HepG2 (cell line): ENCODE data around the gene PLD3.

ENCODE experiments used
- ATF2 ChIP-seq: sonication (generic); formaldehyde crosslinking; IDR thresholded peaks from 2 replicates; pipeline ENCODE4 v1.4.0; 2020; ENCODE audit warnings: missing genetic modification reagents
- ATF3 ChIP-seq: sonication (generic); formaldehyde crosslinking; IDR thresholded peaks from 2 replicates; pipeline ENCODE4 v1.4.0; 2020; ENCODE audit warnings: missing genetic modification reagents
- GLI4 ChIP-seq: sonication (generic); formaldehyde crosslinking; IDR thresholded peaks from 2 replicates; pipeline ENCODE4 v1.5.1; 2020; ENCODE audit warnings: missing genetic modification reagents, mild to moderate bottlenecking, moderate library complexity, borderline replicate concordance
- RAD21 ChIP-seq: fragments of 450-650 bp; formaldehyde crosslinking; IDR thresholded peaks from 2 replicates; pipeline ENCODE4 v1.5.0; 2020; ENCODE audit warnings: mild to moderate bottlenecking
- SRSF4 ChIP-seq: fragments of 200-400 bp; formaldehyde crosslinking; IDR thresholded peaks from one replicate; pipeline ENCODE4 v1.6.1; 2018; ENCODE audit warnings: mild to moderate bottlenecking, low read depth, low read length, moderate library complexity; ENCODE audit not compliant: poor library complexity, severe bottlenecking
- SRSF9 ChIP-seq: fragments of 200-400 bp; formaldehyde crosslinking; IDR thresholded peaks from 2 replicates; pipeline ENCODE4 v1.6.1; 2018; ENCODE audit warnings: borderline replicate concordance, mild to moderate bottlenecking, low read depth, low read length; ENCODE audit not compliant: insufficient read depth, poor library complexity, severe bottlenecking
- USF2 ChIP-seq, 2 experiments: sonication (generic) in 1 of 2; formaldehyde crosslinking in 1 of 2; IDR thresholded peaks; 2 replicates each; pipeline versions ENCODE4 v1.5.1 to v1.6.1; 2011 to 2020; ENCODE audit warnings: borderline replicate concordance in 1 of 2, low read depth in 1 of 2, low read length in 1 of 2, mild to moderate bottlenecking in 1 of 2, missing genetic modification reagents in 1 of 2, moderate library complexity in 1 of 2
- ZBTB7A ChIP-seq: sonication (generic); formaldehyde crosslinking; IDR thresholded peaks from 2 replicates; pipeline ENCODE4 v1.8.0; 2022; ENCODE audit warnings: mild to moderate bottlenecking, missing genetic modification reagents
- ZNF232 ChIP-seq: sonication (generic); formaldehyde crosslinking; IDR thresholded peaks from 2 replicates; pipeline ENCODE4 v1.4.0; 2020; ENCODE audit warnings: missing genetic modification reagents, borderline replicate concordance
- ZNF280D ChIP-seq: sonication (generic); formaldehyde crosslinking; IDR thresholded peaks from 2 replicates; pipeline ENCODE4 v1.5.1; 2020; ENCODE audit warnings: mild to moderate bottlenecking, missing genetic modification reagents

DNA sequence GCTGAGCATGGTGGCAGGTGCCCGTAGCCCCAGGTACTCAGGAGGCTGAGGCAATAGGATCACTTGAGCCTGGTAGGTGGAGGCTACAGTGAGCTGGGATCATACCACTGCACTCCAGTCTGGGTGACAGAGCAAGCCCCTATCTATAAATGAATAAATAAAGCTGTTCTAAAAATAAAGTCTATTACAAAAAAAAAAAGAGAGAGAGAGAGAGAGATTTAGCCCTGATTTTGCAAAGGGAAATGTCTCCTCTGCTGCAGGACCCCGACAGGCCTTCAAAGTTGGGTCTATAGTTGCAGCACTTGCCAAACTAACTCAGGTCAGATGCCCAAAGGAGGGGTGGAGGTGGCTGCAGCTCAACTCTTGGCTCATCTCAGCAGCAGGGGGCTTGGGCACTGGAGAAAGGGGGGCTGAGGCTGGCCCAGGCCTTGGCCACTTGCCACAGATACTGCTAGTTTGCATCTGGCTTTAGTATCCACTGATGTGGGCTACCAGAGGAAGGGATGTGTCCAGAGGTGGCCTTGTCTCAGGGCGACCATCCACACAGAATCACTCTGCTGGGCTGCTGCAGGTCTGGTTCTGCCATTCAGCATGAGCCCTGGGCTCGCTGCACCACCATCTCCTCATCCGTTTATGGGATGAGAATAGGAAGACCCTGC is 32.6 kb upstream of the PLD3 start:
- no peak for TF ChIP-seq USF2 (IDR thresholded peaks at IDR 0.05; ENCODE audit: low read depth, low read length)
- TF ChIP-seq USF2 (CRISPR knock-in tag; IDR thresholded peaks at IDR 0.05; ENCODE audit: borderline replicate concordance): no peak
- no peak for TF ChIP-seq ZNF232
- no peak for TF ChIP-seq ZBTB7A (CRISPR knock-in tag)
- TF ChIP-seq SRSF4: no peak
- TF ChIP-seq ATF2 (CRISPR knock-in tag): no peak
- no peak for TF ChIP-seq ZNF280D
- no peak for TF ChIP-seq ATF3 (CRISPR knock-in tag)
- no peak for TF ChIP-seq RAD21
- TF ChIP-seq SRSF9: no peak
- TF ChIP-seq GLI4: no peak
